Measurements from ENCODE around the gene ATP2B3.

Gene ATP2B3

GRCh38 chrX:153530411-153531129 is 13.1 kb downstream of the ATP2B3 start:
- H3K27me3 ChIP-seq (ENCODE audit: low read length): no peaks in the 10 kb centered on the region

GRCh38 chrX:153533091-153533490 is 15.6 kb downstream of the ATP2B3 start:
- Histone ChIP-seq H3K9me2 (replicated peaks; ENCODE audit: insufficient read depth, low read length) (no peaks in the 10 kb centered on the region), H3K36me3 (ENCODE audit: low read length) (no peaks in the 10 kb centered on the region), H3K4me3 (ENCODE audit: insufficient read depth, low read length, poor library complexity, severe bottlenecking) (no peak overlapping the region), H3K9me3 (ENCODE audit: insufficient read depth, low read length) (no peaks in the 10 kb centered on the region), H2AFZ (ENCODE audit: low read depth, low read length, severe bottlenecking) (no peak overlapping the region), H3K79me2 (ENCODE audit: insufficient read depth, low read length) (no peaks in the 10 kb centered on the region), H3K27me3 (ENCODE audit: low read length) (no peaks in the 10 kb centered on the region), H3K27ac (ENCODE audit: low read depth, low read length) (no peak overlapping the region), H4K20me1 (ENCODE audit: low read depth, low read length) (no peaks in the 10 kb centered on the region), H3K9ac (ENCODE audit: low read length) (no peak overlapping the region), H3K4me2 (ENCODE audit: low read depth, low read length, poor library complexity, severe bottlenecking) (no peak overlapping the region), H3F3A (ENCODE audit: insufficient read depth) (no peaks in the 10 kb centered on the region)
- no peak for TF ChIP-seq EZH2phosphoT487 (conservative IDR thresholded peaks at IDR 0.05; ENCODE audit: low read length)
- TF ChIP-seq CTCF (IDR thresholded peaks at IDR 0.05; ENCODE audit: insufficient read depth, low read length, poor library complexity, severe bottlenecking): no peak

More at GRCh38 chrX:153530411-153531129, 13.1 kb downstream of the ATP2B3 start:
- Histone ChIP-seq H2AFZ (ENCODE audit: low read depth, low read length, severe bottlenecking) (no peak overlapping the region), H4K20me1 (ENCODE audit: low read depth, low read length) (no peaks in the 10 kb centered on the region), H3K9me2 (replicated peaks; ENCODE audit: insufficient read depth, low read length) (no peaks in the 10 kb centered on the region), H3K9ac (ENCODE audit: low read length) (no peak overlapping the region), H3K79me2 (ENCODE audit: insufficient read depth, low read length) (no peaks in the 10 kb centered on the region), H3K27ac (ENCODE audit: low read depth, low read length) (no peak overlapping the region), H3F3A (ENCODE audit: insufficient read depth) (no peaks in the 10 kb centered on the region), H3K4me2 (ENCODE audit: low read depth, low read length, poor library complexity, severe bottlenecking) (no peak overlapping the region), H3K9me3 (ENCODE audit: insufficient read depth, low read length) (no peaks in the 10 kb centered on the region), H3K4me3 (ENCODE audit: insufficient read depth, low read length, poor library complexity, severe bottlenecking) (no peak overlapping the region), H3K36me3 (ENCODE audit: low read length) (no peaks in the 10 kb centered on the region)
- TF ChIP-seq EZH2phosphoT487 (conservative IDR thresholded peaks at IDR 0.05; ENCODE audit: low read length) (no peak), CTCF (IDR thresholded peaks at IDR 0.05; ENCODE audit: insufficient read depth, low read length, poor library complexity, severe bottlenecking) (no peak)

- no peak overlapping the region for H3K4me3 ChIP-seq (ENCODE audit: insufficient read depth, low read length, poor library complexity, severe bottlenecking)
- no peaks in the 10 kb centered on the region for H3K27me3 ChIP-seq (ENCODE audit: low read length)
- no peak overlapping the region for H3K4me2 ChIP-seq (ENCODE audit: low read depth, low read length, poor library complexity, severe bottlenecking)
- H2AFZ ChIP-seq (ENCODE audit: low read depth, low read length, severe bottlenecking): no peak overlapping the region
- no peaks in the 10 kb centered on the region for H3K79me2 ChIP-seq (ENCODE audit: insufficient read depth, low read length)
- no peak overlapping the region for H3K9ac ChIP-seq (ENCODE audit: low read length)
- H3K9me2 ChIP-seq (replicated peaks; ENCODE audit: insufficient read depth, low read length): no peaks in the 10 kb centered on the region
- H3K36me3 ChIP-seq (ENCODE audit: low read length): no peaks in the 10 kb centered on the region
- no peaks in the 10 kb centered on the region for H3F3A ChIP-seq (ENCODE audit: insufficient read depth)
- H3K27ac ChIP-seq (ENCODE audit: low read depth, low read length): no peak overlapping the region
- no peaks in the 10 kb centered on the region for H4K20me1 ChIP-seq (ENCODE audit: low read depth, low read length)
- no peaks in the 10 kb centered on the region for H3K9me3 ChIP-seq (ENCODE audit: insufficient read depth, low read length)
- TF ChIP-seq CTCF (IDR thresholded peaks at IDR 0.05; ENCODE audit: insufficient read depth, low read length, poor library complexity, severe bottlenecking): no peak
- no peak for TF ChIP-seq EZH2phosphoT487 (conservative IDR thresholded peaks at IDR 0.05; ENCODE audit: low read length)
Measured at GRCh38 chrX:153537080-153537479, 19.6 kb downstream of the ATP2B3 start.

Measured in SU-DHL-6 (cell line).